Peyer's patch (tissue), 4 donors: ENCODE results near the gene TRAF2.

ENCODE experiments used
- CTCF ChIP-seq, 6 experiments: fragments of 450-650 bp in 4 of 6; fragments of 200-600 bp in 2 of 6; sonication (generic) in 1 of 6; IDR thresholded peaks; one replicate each; pipeline ENCODE4 v1.5.1; 2017 to 2019; ENCODE audit warnings: antibody characterized with exemption in 6 of 6, mild to moderate bottlenecking in 3 of 6, moderate library complexity in 1 of 6
- POLR2A ChIP-seq, 2 donors: fragments of 450-650 bp; IDR thresholded peaks; one replicate each; pipeline ENCODE4 v1.5.1; 2017; ENCODE audit warnings: antibody characterized with exemption in 2 of 2, mild to moderate bottlenecking in 2 of 2, moderate library complexity in 2 of 2

- TF ChIP-seq CTCF (IDR thresholded peaks at IDR 0.05) (no peak), POLR2A (IDR thresholded peaks at IDR 0.05) (no peak)
Observed at GRCh38 chr9:136957901-136958300, 71.6 kb downstream of the TRAF2 start.
